HL-60/S4 treated with retinoic acid at 250 ng/mL for 4 days and 3 days (cell line): ENCODE data around the gene CAMKK2.
"Not testable (repeated sequence)": the region's sequence is repeated elsewhere in the genome, so short reads cannot be mapped to it uniquely, and the experiment has no call there.

Experiments used
- in situ Hi-C: fragments of 300-500 bp; cut with MboI; formaldehyde crosslinking; loops from 2 replicates; pipeline ENCODE4 v1.7.0; 2022; ENCODE audit warnings: low sequenced_read_pairs

Gene CAMKK2

GRCh38 chr12:121299662-121300061 is 3.2 kb upstream of the CAMKK2 start:
- in situ Hi-C loops: no loop called here

GRCh38 chr12:121298411-121298810 is 1.9 kb upstream of the CAMKK2 start:
- in situ Hi-C loops: not testable (repeated sequence)

GRCh38 chr12:121297435-121297991 is 1.0 kb upstream of the CAMKK2 start:
- in situ Hi-C loops: no loop called here

- in situ Hi-C loops: no loop called here
These were observed 527 bp downstream of the CAMKK2 start for GRCh38 chr12:121295746-121296617.

- in situ Hi-C loops: no loop called here
These were observed 1.3 kb downstream of the CAMKK2 start for GRCh38 chr12:121295116-121295745.

- in situ Hi-C loops: no loop called here
These were observed 2.2 kb downstream of the CAMKK2 start for GRCh38 chr12:121294151-121294889.

GRCh38 chr12:121293603-121294002 is 2.9 kb downstream of the CAMKK2 start:
- in situ Hi-C loops: no loop called here

GRCh38 chr12:121290410-121290809 is 6.1 kb downstream of the CAMKK2 start:
- in situ Hi-C loops: no loop called here

- in situ Hi-C loops: no loop called here
These were observed 6.5 kb downstream of the CAMKK2 start for GRCh38 chr12:121289962-121290361.

GRCh38 chr12:121288986-121289385 is 7.5 kb downstream of the CAMKK2 start:
- in situ Hi-C loops: no loop called here

GRCh38 chr12:121288158-121288845 is 8.2 kb downstream of the CAMKK2 start:
- in situ Hi-C loops: no loop called here

GRCh38 chr12:121287267-121287954 is 9.1 kb downstream of the CAMKK2 start:
- in situ Hi-C loops: no loop called here

- in situ Hi-C loops: no loop called here
These were observed 10.7 kb downstream of the CAMKK2 start for GRCh38 chr12:121285856-121286255.

- in situ Hi-C loops: no loop called here
These were observed 11.7 kb downstream of the CAMKK2 start for GRCh38 chr12:121284551-121285390.

- in situ Hi-C loops: no loop called here
These were observed 12.7 kb downstream of the CAMKK2 start for GRCh38 chr12:121283841-121284240.

- in situ Hi-C loops: no loop called here
These were observed 13.1 kb downstream of the CAMKK2 start for GRCh38 chr12:121283388-121283787.

- in situ Hi-C loops: not testable (repeated sequence)
These were observed 13.6 kb downstream of the CAMKK2 start for GRCh38 chr12:121282910-121283309.

- in situ Hi-C loops: no loop called here
These were observed 14.3 kb downstream of the CAMKK2 start for GRCh38 chr12:121282072-121282742.

GRCh38 chr12:121281116-121281515 is 15.4 kb downstream of the CAMKK2 start:
- in situ Hi-C loops: not testable (repeated sequence)
